ENCODE measurements around the gene MBOAT2.

The MBOAT2 gene

DNA sequence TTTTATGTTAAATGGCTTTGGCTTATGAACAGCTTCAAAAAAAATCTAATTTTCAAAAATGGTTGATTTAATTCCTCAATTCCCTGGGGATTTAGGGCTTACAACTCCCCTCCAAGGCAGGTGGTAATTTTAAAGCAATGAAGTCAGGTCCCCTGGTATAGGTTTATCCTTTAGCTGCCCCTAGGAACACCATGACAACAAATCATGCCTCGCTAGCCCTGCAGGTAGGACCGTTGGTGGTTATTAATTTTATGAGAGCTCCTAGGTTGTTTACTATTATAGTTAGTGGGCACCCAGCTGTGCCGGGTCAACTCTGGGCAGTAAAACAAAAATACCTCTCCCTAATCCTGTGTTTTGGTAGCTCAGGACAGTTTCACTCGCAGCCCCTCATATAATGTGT, 26.2 kb upstream of the MBOAT2 start:
- DNase-seq (ENCODE audit: low spot score) = no peak
- in situ Hi-C loops (cut with MboI; ENCODE audit: low sequenced_read_pairs, unreplicated experiment) = no loop called here
- TF ChIP-seq CTCF (IDR thresholded peaks at IDR 0.05; ENCODE audit: borderline replicate concordance, control extremely low read depth, extremely low read depth, insufficient read depth, missing control alignments) = no peak

DNA sequence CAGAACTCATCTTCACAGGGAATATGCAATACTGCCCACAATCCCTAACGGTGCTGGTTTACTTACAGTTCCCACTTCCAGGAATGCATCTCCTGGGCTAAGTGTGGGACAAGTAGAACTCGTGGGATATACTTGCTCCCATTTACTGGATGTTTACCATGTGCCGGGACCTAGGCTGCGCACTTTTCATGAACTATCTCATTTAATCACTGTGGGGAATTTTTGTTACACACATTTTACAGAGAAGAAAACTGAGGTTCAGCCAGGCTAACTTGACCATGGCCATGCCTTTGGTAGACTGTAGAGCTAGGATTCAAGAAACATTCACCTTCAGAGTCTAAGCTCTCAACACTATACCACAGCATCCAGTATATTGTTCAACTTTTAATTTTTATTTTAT, 24.4 kb upstream of the MBOAT2 start:
- DNase-seq (ENCODE audit: low spot score) = no peak
- TF ChIP-seq CTCF (IDR thresholded peaks at IDR 0.05; ENCODE audit: borderline replicate concordance, control extremely low read depth, extremely low read depth, insufficient read depth, missing control alignments) = no peak
- in situ Hi-C loops (cut with MboI; ENCODE audit: low sequenced_read_pairs, unreplicated experiment) = no loop called here

DNA sequence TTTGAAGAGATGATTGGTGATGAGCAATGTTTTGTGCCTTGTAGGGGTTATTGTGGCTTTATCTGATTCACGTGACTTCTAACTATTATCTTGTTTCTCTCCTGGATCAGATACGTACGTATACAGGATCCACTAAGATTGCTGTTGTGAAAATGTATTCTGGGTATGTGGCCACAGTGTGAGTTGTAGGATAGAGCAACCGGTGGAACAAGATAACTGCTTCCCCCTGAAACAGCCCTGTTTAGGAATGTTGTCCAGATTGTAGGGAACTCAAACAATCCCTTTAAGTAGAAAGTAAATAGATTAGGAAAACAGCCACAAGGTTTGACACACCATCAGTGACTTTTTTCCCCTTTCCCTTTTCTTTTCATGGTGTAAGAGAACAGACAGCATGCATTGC, 22.3 kb upstream of the MBOAT2 start:
- DNase-seq (ENCODE audit: low spot score) = no peak
- in situ Hi-C loops (cut with MboI; ENCODE audit: low sequenced_read_pairs, unreplicated experiment) = no loop called here
- TF ChIP-seq CTCF (IDR thresholded peaks at IDR 0.05; ENCODE audit: borderline replicate concordance, control extremely low read depth, extremely low read depth, insufficient read depth, missing control alignments) = no peak

DNA sequence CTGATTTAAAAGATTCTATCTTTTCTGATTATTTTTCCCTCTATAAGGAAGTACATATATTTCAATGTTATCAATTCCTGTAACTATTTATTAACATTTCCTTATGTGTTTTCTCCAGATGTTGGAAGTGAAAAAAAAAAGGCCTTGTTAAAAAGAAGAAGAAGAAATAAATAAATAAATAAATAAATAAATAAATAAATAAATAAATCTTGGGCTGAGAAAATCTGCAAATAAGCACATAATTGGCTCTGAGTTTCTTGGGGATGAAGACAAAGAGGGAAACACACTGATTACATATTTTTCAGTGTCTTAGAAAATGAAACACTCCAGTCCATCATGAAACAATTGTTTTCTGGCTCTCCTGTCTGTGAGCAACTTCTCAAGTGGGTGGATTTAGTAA, 21.1 kb upstream of the MBOAT2 start:
- in situ Hi-C loops (cut with MboI; ENCODE audit: low sequenced_read_pairs, unreplicated experiment) = no loop called here
- no peak for DNase-seq (ENCODE audit: low spot score)
- no peak for TF ChIP-seq CTCF (IDR thresholded peaks at IDR 0.05; ENCODE audit: borderline replicate concordance, control extremely low read depth, extremely low read depth, insufficient read depth, missing control alignments)

DNA sequence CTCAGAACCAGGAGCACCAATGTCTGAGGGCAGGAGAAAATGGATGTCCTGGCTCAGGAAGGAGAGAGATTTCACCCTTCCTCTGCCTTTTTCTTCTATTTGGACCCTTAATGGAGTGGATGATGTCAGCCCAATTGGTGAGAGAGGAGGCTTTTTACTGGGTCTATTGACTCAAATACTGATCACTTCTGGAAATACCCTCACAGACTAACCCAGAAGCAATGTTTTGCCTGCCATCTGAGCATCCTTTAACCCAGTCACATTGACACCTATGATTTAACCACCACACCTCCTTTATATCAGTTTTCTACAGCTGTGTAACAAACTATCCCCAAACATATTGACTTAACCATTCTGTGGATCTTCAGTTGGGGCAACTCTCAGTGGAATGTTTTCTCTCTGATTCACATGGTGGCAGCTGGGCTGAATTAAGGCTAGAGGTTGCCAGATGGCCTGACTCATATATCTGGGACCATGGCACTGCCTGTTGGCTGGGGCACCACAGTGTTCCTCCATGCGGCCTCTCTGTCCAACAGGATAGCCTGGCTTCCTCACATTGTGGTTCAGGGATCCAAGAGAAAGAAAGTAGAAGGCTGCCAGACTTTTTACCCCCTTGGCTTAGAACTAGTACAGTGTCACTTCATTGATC, 18.2 kb upstream of the MBOAT2 start:
- no peak for DNase-seq (ENCODE audit: low spot score)
- in situ Hi-C loops (cut with MboI; ENCODE audit: low sequenced_read_pairs, unreplicated experiment) = no loop called here
- TF ChIP-seq CTCF (IDR thresholded peaks at IDR 0.05; ENCODE audit: borderline replicate concordance, control extremely low read depth, extremely low read depth, insufficient read depth, missing control alignments) = no peak

DNA sequence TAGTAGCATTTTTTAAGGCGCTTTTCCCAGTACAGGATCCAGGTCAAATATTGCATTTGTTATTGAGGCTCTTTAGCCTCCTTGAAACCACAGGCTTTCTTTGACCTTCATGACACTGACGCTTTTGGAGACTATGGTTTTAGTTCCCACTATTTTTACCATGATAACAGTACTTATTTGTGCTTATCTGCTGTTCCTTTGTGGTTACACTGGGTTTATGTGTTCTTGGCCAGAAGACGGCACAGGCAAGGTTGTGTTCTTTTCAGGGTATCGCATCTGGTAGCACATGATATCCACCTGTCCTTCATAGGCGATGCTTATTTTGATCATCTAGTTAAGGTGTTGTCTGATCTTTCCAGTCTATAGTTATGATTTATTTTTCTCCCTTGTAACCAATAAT, 16.8 kb upstream of the MBOAT2 start:
- no peak for DNase-seq (ENCODE audit: low spot score)
- in situ Hi-C loops (cut with MboI; ENCODE audit: low sequenced_read_pairs, unreplicated experiment) = no loop called here
- no peak for TF ChIP-seq CTCF (IDR thresholded peaks at IDR 0.05; ENCODE audit: borderline replicate concordance, control extremely low read depth, extremely low read depth, insufficient read depth, missing control alignments)

Measured in GM13976 (cell line).